ENCODE measurements around the gene AP3B1.
A peak's percentile ranks its signal among the peaks of the same experiment; 100 is the strongest.

- no peak for TF ChIP-seq CTCF (IDR thresholded peaks at IDR 0.05)
- 0 out of 2 replicates have a peak, but pooled peaks have one; percentile 26 for TF ChIP-seq ZNF232 (CRISPR knock-in tag; IDR thresholded peaks at IDR 0.05)
- TF ChIP-seq, protein P1, sequence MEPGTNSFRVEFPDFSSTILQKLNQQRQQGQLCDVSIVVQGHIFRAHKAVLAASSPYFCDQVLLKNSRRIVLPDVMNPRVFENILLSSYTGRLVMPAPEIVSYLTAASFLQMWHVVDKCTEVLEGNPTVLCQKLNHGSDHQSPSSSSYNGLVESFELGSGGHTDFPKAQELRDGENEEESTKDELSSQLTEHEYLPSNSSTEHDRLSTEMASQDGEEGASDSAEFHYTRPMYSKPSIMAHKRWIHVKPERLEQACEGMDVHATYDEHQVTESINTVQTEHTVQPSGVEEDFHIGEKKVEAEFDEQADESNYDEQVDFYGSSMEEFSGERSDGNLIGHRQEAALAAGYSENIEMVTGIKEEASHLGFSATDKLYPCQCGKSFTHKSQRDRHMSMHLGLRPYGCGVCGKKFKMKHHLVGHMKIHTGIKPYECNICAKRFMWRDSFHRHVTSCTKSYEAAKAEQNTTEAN (CRISPR knock-in tag; IDR thresholded peaks at IDR 0.05): no peak
- TF ChIP-seq SMAD4 (CRISPR knock-in tag; IDR thresholded peaks at IDR 0.05): no peak
- no peak for TF ChIP-seq E2F5 (CRISPR knock-in tag; IDR thresholded peaks at IDR 0.05)
- no peak for TF ChIP-seq ZBTB21 (CRISPR knock-in tag; IDR thresholded peaks at IDR 0.05; ENCODE audit: borderline replicate concordance)
- no peak for TF ChIP-seq JUN (CRISPR knock-in tag; IDR thresholded peaks at IDR 0.05)
- no peak for TF ChIP-seq SMAD3 (CRISPR knock-in tag; IDR thresholded peaks at IDR 0.05; ENCODE audit: borderline replicate concordance)
- no peak for TF ChIP-seq IRF1 (CRISPR knock-in tag; IDR thresholded peaks at IDR 0.05)
- TF ChIP-seq, protein P2, sequence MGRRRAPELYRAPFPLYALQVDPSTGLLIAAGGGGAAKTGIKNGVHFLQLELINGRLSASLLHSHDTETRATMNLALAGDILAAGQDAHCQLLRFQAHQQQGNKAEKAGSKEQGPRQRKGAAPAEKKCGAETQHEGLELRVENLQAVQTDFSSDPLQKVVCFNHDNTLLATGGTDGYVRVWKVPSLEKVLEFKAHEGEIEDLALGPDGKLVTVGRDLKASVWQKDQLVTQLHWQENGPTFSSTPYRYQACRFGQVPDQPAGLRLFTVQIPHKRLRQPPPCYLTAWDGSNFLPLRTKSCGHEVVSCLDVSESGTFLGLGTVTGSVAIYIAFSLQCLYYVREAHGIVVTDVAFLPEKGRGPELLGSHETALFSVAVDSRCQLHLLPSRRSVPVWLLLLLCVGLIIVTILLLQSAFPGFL (CRISPR knock-in tag; IDR thresholded peaks at IDR 0.05; ENCODE audit: borderline replicate concordance): no peak
- no peak for TF ChIP-seq ZNF121 (CRISPR knock-in tag; IDR thresholded peaks at IDR 0.05)
- TF ChIP-seq ZNF671 (CRISPR knock-in tag; IDR thresholded peaks at IDR 0.05): no peak
- TF ChIP-seq TP53 (CRISPR knock-in tag; IDR thresholded peaks at IDR 0.05): no peak
- TF ChIP-seq NFE2L1 (CRISPR knock-in tag; IDR thresholded peaks at IDR 0.05): no peak
Observed at GRCh38 chr5:77990020-77990419, 304.5 kb downstream of the AP3B1 start.
